ENCODE measurements around the gene S100A12. TPM values are rescaled to one million over a fixed set of nuclear protein-coding genes. Genes with fewer than 3 reads are reported as not detected.

The S100A12 gene
- total RNA-seq, 5 donors from 2014 or later (not counting 1 experiment from before 2014, with no cell fraction given) = 1.1 TPM; not detected in 4

DNA sequence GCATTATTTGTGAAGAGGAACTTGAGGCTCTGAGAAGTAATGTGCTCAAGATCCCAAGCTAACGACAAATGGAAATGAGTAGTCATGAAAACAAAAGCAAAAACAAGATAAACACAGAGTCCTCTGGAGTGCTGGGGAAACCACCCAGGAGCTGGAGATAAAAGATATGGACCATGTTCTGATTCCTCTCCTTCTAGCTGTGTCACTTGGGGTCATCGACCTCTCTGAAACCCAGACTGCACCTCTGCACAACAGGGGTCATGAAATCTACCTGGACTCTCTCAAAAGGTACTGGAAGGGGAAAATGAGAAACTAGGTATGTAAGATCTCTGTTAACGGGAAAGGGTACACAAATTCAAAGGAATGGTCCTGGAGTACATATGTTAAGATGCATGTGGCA, 33.2 kb downstream of the S100A12 start:
- Histone ChIP-seq H3K4me1 (ENCODE audit: control insufficient read depth in 1 of 2, extremely low read depth in 1 of 2, insufficient read depth in 2 of 2, low read length in 2 of 2) (peaks cover 36 to 44% of the 10 kb centered on the region in 2 experiments), H3K9me3 (no peaks in the 10 kb centered on the region), H3K4me3 (ENCODE audit: control insufficient read depth in 1 of 2, extremely low read depth in 1 of 2, low read length in 1 of 2) (no peak overlapping the region), H3K27me3 (replicated peaks in 1 of 2; ENCODE audit: control insufficient read depth in 2 of 2, extremely low read depth in 1 of 2, insufficient read depth in 2 of 2, low read length in 1 of 2) (peaks cover 0 to 31% of the 10 kb centered on the region in 2 experiments), H3K36me3 (ENCODE audit: control insufficient read depth in 2 of 2, extremely low read depth in 1 of 2, insufficient read depth in 1 of 2, low read length in 1 of 2) (no peaks in the 10 kb centered on the region), H3K27ac (ENCODE audit: low read length) (no peak overlapping the region)
- ChIA-PET CTCF (interaction anchor here (1.3 to 1.5 kb wide), 2 partner anchors 10 to 11 kb away, joined by 4 read pairs; no protein-coding TSS in a partner anchor), POLR2A (no interaction called here)
- 78% methylated on average over 1 of the region's 3 CpGs for WGBS (ENCODE audit: insufficient coverage)
- peaks cover 56 to 79% (median 56%) of the 10 kb centered on the region in 3 donors for H3K4me1 Mint-ChIP-seq
- peaks cover 6 to 41% of the 10 kb centered on the region in 2 donors for H3K27me3 Mint-ChIP-seq
- no peaks in the 10 kb centered on the region for H3K36me3 Mint-ChIP-seq
- H3K27ac Mint-ChIP-seq = no peak overlapping the region
- H3K4me3 Mint-ChIP-seq = no peak overlapping the region
- DNase-seq = no peak
- no peaks in the 10 kb centered on the region for H3K9me3 Mint-ChIP-seq
- no peak for ATAC-seq (replicated peaks in 1 of 4)

DNA sequence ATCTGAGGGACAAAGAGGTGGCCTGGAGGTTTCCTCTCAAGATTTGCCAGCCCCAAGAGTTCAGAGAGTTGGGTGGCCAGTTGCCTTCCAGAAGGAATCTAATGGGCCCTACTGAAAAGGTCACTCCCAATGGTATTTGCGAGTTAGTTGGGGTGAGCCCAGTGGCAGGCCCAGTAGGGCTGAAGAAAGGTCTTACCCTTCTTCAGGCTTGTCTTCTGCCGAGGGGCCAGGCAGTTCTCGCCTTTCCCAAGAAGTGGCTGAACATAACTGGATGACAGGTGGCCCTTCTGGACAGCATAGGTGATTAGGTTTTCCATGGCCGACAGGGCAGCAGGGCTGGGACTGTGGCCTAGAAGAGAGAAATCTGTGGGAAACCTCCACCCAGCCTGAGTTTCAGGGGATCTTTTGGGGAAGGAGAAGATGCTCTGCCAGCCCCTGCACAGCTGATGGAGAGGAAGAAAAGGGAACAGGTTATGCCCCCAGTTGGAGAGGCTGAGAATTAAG, 33.9 kb downstream of the S100A12 start:
- Mint-ChIP-seq H3K9me3 (no peaks in the 10 kb centered on the region), H3K27me3 (peaks cover 6 to 36% of the 10 kb centered on the region in 2 donors), H3K27ac (no peak overlapping the region), H3K4me1 (peaks cover 53 to 74% (median 53%) of the 10 kb centered on the region in 3 donors), H3K4me3 (no peak overlapping the region), H3K36me3 (no peaks in the 10 kb centered on the region)
- DNase-seq (no peak), ATAC-seq (replicated peaks in 1 of 4) (no peak)
- no peak overlapping the region for H3K4me3 ChIP-seq (ENCODE audit: control insufficient read depth in 1 of 2, extremely low read depth in 1 of 2, low read length in 1 of 2)
- WGBS (ENCODE audit: insufficient coverage) = 93% methylated on average over 4 of the region's 4 CpGs
- H3K4me1 ChIP-seq (ENCODE audit: control insufficient read depth in 1 of 2, extremely low read depth in 1 of 2, insufficient read depth in 2 of 2, low read length in 2 of 2) = peaks cover 35 to 44% of the 10 kb centered on the region in 2 experiments
- no peaks in the 10 kb centered on the region for H3K9me3 ChIP-seq
- ChIA-PET POLR2A (no interaction called here), CTCF (interaction anchor here (1.3 to 1.5 kb wide), 2 partner anchors 11 kb away, joined by 4 read pairs; no protein-coding TSS in a partner anchor)
- no peaks in the 10 kb centered on the region for H3K36me3 ChIP-seq (ENCODE audit: control insufficient read depth in 2 of 2, extremely low read depth in 1 of 2, insufficient read depth in 1 of 2, low read length in 1 of 2)
- no peak overlapping the region for H3K27ac ChIP-seq (ENCODE audit: low read length)
- H3K27me3 ChIP-seq (replicated peaks in 1 of 2; ENCODE audit: control insufficient read depth in 2 of 2, extremely low read depth in 1 of 2, insufficient read depth in 2 of 2, low read length in 1 of 2) = peaks cover 0 to 31% of the 10 kb centered on the region in 2 experiments

DNA sequence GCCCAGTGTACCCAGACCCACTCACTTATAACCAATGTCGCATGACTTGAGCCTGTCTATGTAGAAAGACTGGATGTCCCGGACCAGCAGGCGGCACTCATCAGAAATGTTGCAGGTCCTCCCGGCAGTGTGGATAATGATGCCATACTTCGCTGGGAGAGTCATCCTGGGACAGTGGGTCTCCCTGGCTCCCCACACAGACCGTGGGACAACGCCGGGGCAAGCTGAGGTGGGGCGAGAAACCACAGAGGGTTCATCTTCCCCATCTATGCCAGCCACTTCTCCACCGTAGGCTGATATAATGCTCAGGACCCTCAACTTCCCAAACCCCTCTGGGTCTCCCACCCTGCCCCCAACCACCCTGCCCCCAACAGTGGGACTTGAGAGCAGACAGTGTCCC, 35.1 kb downstream of the S100A12 start:
- CTCF ChIA-PET = no interaction called here

DNA sequence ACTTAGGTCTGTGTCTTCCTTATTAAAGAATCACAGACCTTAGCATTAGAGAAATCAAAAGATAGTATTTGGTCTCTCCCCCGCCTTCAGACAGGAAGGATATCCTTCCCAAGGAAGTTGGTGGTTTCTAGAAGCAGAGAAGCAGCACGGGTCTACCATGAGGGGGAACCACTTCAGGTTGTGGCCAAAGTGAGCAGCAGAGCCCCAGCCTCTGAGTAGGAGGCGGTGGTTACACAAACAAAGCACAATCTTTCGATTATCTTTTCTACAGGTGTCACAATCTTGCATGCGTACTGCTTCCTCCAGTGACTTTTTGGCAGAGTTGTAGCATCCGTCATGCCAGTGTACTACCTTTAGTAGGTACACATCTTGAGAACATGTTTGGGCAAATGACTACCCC, 35.6 kb downstream of the S100A12 start:
- WGBS (ENCODE audit: insufficient coverage) = 5% methylated on average over 2 of the region's 6 CpGs
- Histone ChIP-seq H3K27ac (ENCODE audit: low read length) (no peak overlapping the region), H3K27me3 (replicated peaks in 1 of 2; ENCODE audit: control insufficient read depth in 2 of 2, extremely low read depth in 1 of 2, insufficient read depth in 2 of 2, low read length in 1 of 2) (peaks cover 0 to 18% of the 10 kb centered on the region in 2 experiments), H3K36me3 (ENCODE audit: control insufficient read depth in 2 of 2, extremely low read depth in 1 of 2, insufficient read depth in 1 of 2, low read length in 1 of 2) (no peaks in the 10 kb centered on the region), H3K4me1 (ENCODE audit: control insufficient read depth in 1 of 2, extremely low read depth in 1 of 2, insufficient read depth in 2 of 2, low read length in 2 of 2) (peaks cover 18 to 30% of the 10 kb centered on the region in 2 experiments), H3K4me3 (ENCODE audit: control insufficient read depth in 1 of 2, extremely low read depth in 1 of 2, low read length in 1 of 2) (no peak overlapping the region), H3K9me3 (no peaks in the 10 kb centered on the region)
- DNase-seq (peak in 1 of 35 experiments; percentile 19), ATAC-seq (replicated peaks in 1 of 4) (peak; percentile 50 to 67 (median 60))
- peaks cover 6 to 26% of the 10 kb centered on the region in 2 donors for H3K27me3 Mint-ChIP-seq
- peak overlapping the region; percentile 33 to 74 for H3K27ac Mint-ChIP-seq
- peaks cover 36 to 58% (median 37%) of the 10 kb centered on the region in 3 donors for H3K4me1 Mint-ChIP-seq
- POLR2A ChIA-PET = no interaction called here
- no peaks in the 10 kb centered on the region for H3K9me3 Mint-ChIP-seq
- CTCF ChIA-PET = no interaction called here
- peak overlapping the region in 1 of 3 donors; percentile 24 for H3K4me3 Mint-ChIP-seq
- no peaks in the 10 kb centered on the region for H3K36me3 Mint-ChIP-seq

More for the DNA sequence above, 35.1 kb downstream of the S100A12 start:
- H3K4me1 ChIP-seq (ENCODE audit: control insufficient read depth in 1 of 2, extremely low read depth in 1 of 2, insufficient read depth in 2 of 2, low read length in 2 of 2) = peaks cover 23 to 35% of the 10 kb centered on the region in 2 experiments
- H3K27ac ChIP-seq (ENCODE audit: low read length) = no peak overlapping the region
- H3K4me1 Mint-ChIP-seq = peaks cover 42 to 63% (median 42%) of the 10 kb centered on the region in 3 donors
- POLR2A ChIA-PET = no interaction called here
- WGBS (ENCODE audit: insufficient coverage) = 100% methylated on average over 4 of the region's 10 CpGs
- DNase-seq (no peak), ATAC-seq (replicated peaks in 1 of 4) (no peak)
- no peaks in the 10 kb centered on the region for H3K9me3 Mint-ChIP-seq
- H3K4me3 ChIP-seq (ENCODE audit: control insufficient read depth in 1 of 2, extremely low read depth in 1 of 2, low read length in 1 of 2) = no peak overlapping the region
- H3K9me3 ChIP-seq = no peaks in the 10 kb centered on the region
- H3K36me3 Mint-ChIP-seq = no peaks in the 10 kb centered on the region
- H3K36me3 ChIP-seq (ENCODE audit: control insufficient read depth in 2 of 2, extremely low read depth in 1 of 2, insufficient read depth in 1 of 2, low read length in 1 of 2) = no peaks in the 10 kb centered on the region
- no peak overlapping the region for H3K27ac Mint-ChIP-seq
- H3K27me3 ChIP-seq (replicated peaks in 1 of 2; ENCODE audit: control insufficient read depth in 2 of 2, extremely low read depth in 1 of 2, insufficient read depth in 2 of 2, low read length in 1 of 2) = peaks cover 0 to 23% of the 10 kb centered on the region in 2 experiments
- H3K4me3 Mint-ChIP-seq = peak overlapping the region in 1 of 3 donors; percentile 24
- peaks cover 6 to 27% of the 10 kb centered on the region in 2 donors for H3K27me3 Mint-ChIP-seq

DNA sequence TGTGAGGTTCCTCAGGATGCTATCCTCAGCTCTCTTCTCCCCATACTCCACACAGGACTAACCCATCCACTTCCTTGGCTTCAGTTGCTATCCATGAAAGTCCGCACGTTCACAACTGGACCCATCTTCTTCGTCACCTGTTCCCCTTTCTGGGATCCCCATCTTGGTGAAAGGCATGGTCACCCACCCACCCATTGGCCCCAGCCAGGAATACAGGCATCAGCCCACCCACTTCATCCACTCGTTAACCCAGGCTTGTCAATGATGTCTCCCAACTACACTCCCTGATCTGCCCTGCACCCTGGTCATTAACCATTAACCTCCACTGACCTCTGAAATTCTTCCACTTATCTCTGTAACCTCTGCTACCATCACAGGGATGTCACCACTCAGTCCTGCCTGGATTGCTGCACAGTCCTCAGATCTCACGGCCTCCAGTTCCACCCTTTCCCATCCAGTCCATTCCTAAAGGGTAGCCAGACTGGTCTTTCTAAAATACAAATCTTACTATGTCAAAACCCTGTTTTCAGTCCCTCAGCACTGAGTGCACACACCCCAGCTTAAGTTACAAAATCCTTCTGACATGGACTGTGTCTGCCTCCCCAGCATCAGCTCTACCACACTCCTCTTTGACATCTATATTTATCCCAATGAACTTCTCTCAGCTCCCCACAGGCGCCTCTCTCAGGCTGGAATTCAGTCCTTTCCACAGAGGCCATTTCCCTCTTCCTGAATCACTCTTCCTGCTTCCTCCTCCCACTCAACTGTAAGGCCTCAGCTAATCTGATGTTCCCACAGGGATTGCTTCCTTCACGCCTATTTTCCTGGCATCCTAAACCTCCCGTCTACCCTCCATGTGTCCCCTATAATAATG, 37.2 kb downstream of the S100A12 start:
- no peak for DNase-seq
- H3K27me3 ChIP-seq (replicated peaks in 1 of 2; ENCODE audit: control insufficient read depth in 2 of 2, extremely low read depth in 1 of 2, insufficient read depth in 2 of 2, low read length in 1 of 2) = peaks cover 0 to 11% of the 10 kb centered on the region in 2 experiments
- Mint-ChIP-seq H3K36me3 (no peaks in the 10 kb centered on the region), H3K27ac (no peak overlapping the region), H3K9me3 (no peaks in the 10 kb centered on the region), H3K4me1 (peaks cover 25 to 42% (median 25%) of the 10 kb centered on the region in 3 donors), H3K4me3 (no peak overlapping the region), H3K27me3 (peaks cover 0 to 21% of the 10 kb centered on the region in 2 donors)
- H3K9me3 ChIP-seq = no peaks in the 10 kb centered on the region
- no peak overlapping the region for H3K4me3 ChIP-seq (ENCODE audit: control insufficient read depth in 1 of 2, extremely low read depth in 1 of 2, low read length in 1 of 2)
- ChIA-PET POLR2A (no interaction called here), CTCF (interaction anchor here in 1 of 2 donors (0.5 to 1.2 kb wide), 2 partner anchors 14 to 59 kb away, joined by 3 read pairs; no protein-coding TSS in a partner anchor)
- H3K4me1 ChIP-seq (ENCODE audit: control insufficient read depth in 1 of 2, extremely low read depth in 1 of 2, insufficient read depth in 2 of 2, low read length in 2 of 2) = peaks cover 9 to 18% of the 10 kb centered on the region in 2 experiments
- H3K27ac ChIP-seq (ENCODE audit: low read length) = no peak overlapping the region
- no peaks in the 10 kb centered on the region for H3K36me3 ChIP-seq (ENCODE audit: control insufficient read depth in 2 of 2, extremely low read depth in 1 of 2, insufficient read depth in 1 of 2, low read length in 1 of 2)
- 87% methylated on average over 8 of the region's 8 CpGs for WGBS (ENCODE audit: insufficient coverage)
- no peak for ATAC-seq (replicated peaks in 1 of 4)

DNA sequence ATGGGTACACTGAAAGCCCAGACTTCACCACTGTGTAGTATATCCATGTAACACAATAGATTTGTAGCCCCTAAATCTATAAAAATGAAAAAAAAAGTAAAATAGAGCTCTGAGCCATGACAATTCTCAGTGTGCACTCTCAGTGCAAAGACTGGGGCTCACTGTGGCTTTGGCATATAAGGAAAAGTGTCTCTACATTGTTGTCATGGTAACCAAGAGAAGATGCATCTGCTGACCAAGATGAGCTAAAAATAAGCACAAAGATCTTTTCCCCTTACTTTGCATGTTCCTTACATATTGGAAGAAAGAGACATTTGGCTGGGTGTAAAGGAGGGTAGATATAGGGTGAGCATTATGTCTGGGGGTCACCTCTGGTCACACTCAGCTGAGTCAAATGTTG, 38.8 kb downstream of the S100A12 start:
- ChIA-PET CTCF (interaction anchor here in 1 of 2 donors (1.2 kb wide), 1 partner anchor 61 kb away, joined by 3 read pairs; no protein-coding TSS in a partner anchor), POLR2A (interaction anchor here in 1 of 2 donors (0.6 kb wide), 1 partner anchor 709 kb away, joined by 3 read pairs; no protein-coding TSS in a partner anchor)
- no peaks in the 10 kb centered on the region for H3K36me3 ChIP-seq (ENCODE audit: control insufficient read depth in 2 of 2, extremely low read depth in 1 of 2, insufficient read depth in 1 of 2, low read length in 1 of 2)
- Mint-ChIP-seq H3K4me3 (no peak overlapping the region), H3K4me1 (peaks cover 25 to 29% (median 25%) of the 10 kb centered on the region in 3 donors), H3K27ac (no peak overlapping the region), H3K36me3 (no peaks in the 10 kb centered on the region), H3K9me3 (peaks cover 2 to 7% (median 6%) of the 10 kb centered on the region in 3 donors), H3K27me3 (peaks cover 3 to 13% of the 10 kb centered on the region in 2 donors)
- no peaks in the 10 kb centered on the region for H3K9me3 ChIP-seq
- ATAC-seq (replicated peaks in 1 of 4) (no peak), DNase-seq (no peak)
- no peak overlapping the region for H3K27ac ChIP-seq (ENCODE audit: low read length)
- no peak overlapping the region for H3K4me3 ChIP-seq (ENCODE audit: control insufficient read depth in 1 of 2, extremely low read depth in 1 of 2, low read length in 1 of 2)
- H3K27me3 ChIP-seq (replicated peaks in 1 of 2; ENCODE audit: control insufficient read depth in 2 of 2, extremely low read depth in 1 of 2, insufficient read depth in 2 of 2, low read length in 1 of 2) = peaks cover 0 to 8% of the 10 kb centered on the region in 2 experiments
- peaks cover 9 to 12% of the 10 kb centered on the region in 2 experiments for H3K4me1 ChIP-seq (ENCODE audit: control insufficient read depth in 1 of 2, extremely low read depth in 1 of 2, insufficient read depth in 2 of 2, low read length in 2 of 2)
